ENCODE results near the gene OGFOD2. TPM values are rescaled to one million over a fixed set of nuclear protein-coding genes. Genes with fewer than 3 reads are reported as not detected.

The OGFOD2 gene
- total and polyA plus RNA-seq, 2 of the 13 experiments (the other 11 are each of a cell fraction or from before 2014, with no cell fraction given) = 13.2 to 14.6 TPM

- no peak for TF ChIP-seq ZNF142 (CRISPR knock-in tag; IDR thresholded peaks at IDR 0.05)
- TF ChIP-seq ZNF260 (CRISPR knock-in tag; IDR thresholded peaks at IDR 0.05; ENCODE audit: borderline replicate concordance, low read depth) = no peak; the same call in 1 of the 2 replicates
- no peak for TF ChIP-seq FOXM1 (CRISPR knock-in tag; IDR thresholded peaks at IDR 0.05)
- no peak for TF ChIP-seq TIGD3 (CRISPR knock-in tag; IDR thresholded peaks at IDR 0.05; ENCODE audit: borderline replicate concordance)
- TF ChIP-seq ZNF17 (CRISPR knock-in tag; IDR thresholded peaks at IDR 0.05) = no peak
- TF ChIP-seq ZNF296 (CRISPR knock-in tag; conservative IDR thresholded peaks at IDR 0.05) = no peak
- TF ChIP-seq ZNF850 (CRISPR knock-in tag; conservative IDR thresholded peaks at IDR 0.05) = no peak
- no peak for TF ChIP-seq NR0B2 (CRISPR knock-in tag; IDR thresholded peaks at IDR 0.05)
- no peak for TF ChIP-seq ISX (CRISPR knock-in tag; conservative IDR thresholded peaks at IDR 0.05)
- no peak for TF ChIP-seq ZNF274 (CRISPR knock-in tag; IDR thresholded peaks at IDR 0.05)
- TF ChIP-seq ZBTB2 (CRISPR knock-in tag; IDR thresholded peaks at IDR 0.05; ENCODE audit: low read depth) = peak; percentile 15
- TF ChIP-seq NCOA1 (CRISPR knock-in tag; IDR thresholded peaks at IDR 0.05) = 0 out of 2 replicates have a peak, but pooled peaks have one; percentile 51
- TF ChIP-seq ZBTB33 (CRISPR knock-in tag; IDR thresholded peaks at IDR 0.05) = no peak
- TF ChIP-seq, protein P1, sequence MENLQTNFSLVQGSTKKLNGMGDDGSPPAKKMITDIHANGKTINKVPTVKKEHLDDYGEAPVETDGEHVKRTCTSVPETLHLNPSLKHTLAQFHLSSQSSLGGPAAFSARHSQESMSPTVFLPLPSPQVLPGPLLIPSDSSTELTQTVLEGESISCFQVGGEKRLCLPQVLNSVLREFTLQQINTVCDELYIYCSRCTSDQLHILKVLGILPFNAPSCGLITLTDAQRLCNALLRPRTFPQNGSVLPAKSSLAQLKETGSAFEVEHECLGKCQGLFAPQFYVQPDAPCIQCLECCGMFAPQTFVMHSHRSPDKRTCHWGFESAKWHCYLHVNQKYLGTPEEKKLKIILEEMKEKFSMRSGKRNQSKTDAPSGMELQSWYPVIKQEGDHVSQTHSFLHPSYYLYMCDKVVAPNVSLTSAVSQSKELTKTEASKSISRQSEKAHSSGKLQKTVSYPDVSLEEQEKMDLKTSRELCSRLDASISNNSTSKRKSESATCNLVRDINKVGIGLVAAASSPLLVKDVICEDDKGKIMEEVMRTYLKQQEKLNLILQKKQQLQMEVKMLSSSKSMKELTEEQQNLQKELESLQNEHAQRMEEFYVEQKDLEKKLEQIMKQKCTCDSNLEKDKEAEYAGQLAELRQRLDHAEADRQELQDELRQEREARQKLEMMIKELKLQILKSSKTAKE (CRISPR knock-in tag; IDR thresholded peaks at IDR 0.05; ENCODE audit: borderline replicate concordance) = no peak
- TF ChIP-seq ZNF143 (CRISPR knock-in tag; IDR thresholded peaks at IDR 0.05) = no peak; the same call in 1 of the 2 replicates
- TF ChIP-seq ZNF780A (CRISPR knock-in tag; IDR thresholded peaks at IDR 0.05) = no peak
Measured at GRCh38 chr12:122974274-122974891, 661 bp upstream of the OGFOD2 start (continued).

Data from HepG2 (cell line).